Kidney epithelial cell (primary cell): ENCODE measurements around the gene PACSIN1. TPM values are rescaled to one million over a fixed set of nuclear protein-coding genes. Genes with fewer than 3 reads are reported as not detected.

Source experiments
- DNase-seq: peaks from one replicate; pipeline ENCODE4 v3.0.0-alpha.2; 2010; ENCODE audit warnings: low read depth
- H3K27me3 ChIP-seq: 2 replicates; pipeline ENCODE4 v1.6.0; 2011; ENCODE audit warnings: low read length; ENCODE audit not compliant: control insufficient read depth, insufficient read depth
- H3K36me3 ChIP-seq: 2 replicates; pipeline ENCODE4 v1.5.1; 2011; ENCODE audit warnings: low read length; ENCODE audit not compliant: control insufficient read depth, insufficient read depth
- H3K4me3 ChIP-seq: 2 replicates; pipeline ENCODE4 v1.5.1; 2011; ENCODE audit warnings: low read depth, mild to moderate bottlenecking, control low read depth, low read length
- CTCF ChIP-seq: IDR thresholded peaks from 2 replicates; pipeline ENCODE4 v1.5.1; 2011; ENCODE audit warnings: mild to moderate bottlenecking, moderate library complexity, low read length, control low read depth, inconsistent platforms; ENCODE audit not compliant: insufficient read depth, poor library complexity, severe bottlenecking
- total RNA-seq: library from RNA; depleted of rRNA; stranded (reverse); fragments of >200 nt; gene quantifications from 2 replicates; pipeline ENCODE4 v1.2.3, GENCODE V29; 2015

PACSIN1 gene
- total RNA-seq, 1 donor from 2014 or later, result 0.04 TPM

GRCh38 chr6:34540222-34540621 is 74.3 kb downstream of the PACSIN1 start:
- no peaks in the 10 kb centered on the region for H3K36me3 ChIP-seq
- H3K27me3 ChIP-seq, result no peaks in the 10 kb centered on the region
- DNase-seq, result no peak
- TF ChIP-seq CTCF, result no peak
- H3K4me3 ChIP-seq, result no peak overlapping the region

GRCh38 chr6:34540841-34541240 is 75.0 kb downstream of the PACSIN1 start:
- no peaks in the 10 kb centered on the region for H3K36me3 ChIP-seq
- H3K4me3 ChIP-seq, result no peak overlapping the region
- H3K27me3 ChIP-seq, result no peaks in the 10 kb centered on the region
- DNase-seq, result no peak
- TF ChIP-seq CTCF, result no peak

- no peaks in the 10 kb centered on the region for H3K36me3 ChIP-seq
- no peak for TF ChIP-seq CTCF
- H3K4me3 ChIP-seq, result no peak overlapping the region
- no peak for DNase-seq
- H3K27me3 ChIP-seq, result no peaks in the 10 kb centered on the region
Observed at GRCh38 chr6:34543421-34543820, 77.5 kb downstream of the PACSIN1 start.

- no peak for DNase-seq
- no peak overlapping the region for H3K4me3 ChIP-seq
- no peaks in the 10 kb centered on the region for H3K27me3 ChIP-seq
- no peaks in the 10 kb centered on the region for H3K36me3 ChIP-seq
- TF ChIP-seq CTCF, result no peak
Observed at GRCh38 chr6:34544052-34544604, 78.3 kb downstream of the PACSIN1 start.

GRCh38 chr6:34544776-34545471 is 79.0 kb downstream of the PACSIN1 start:
- TF ChIP-seq CTCF, result no peak
- H3K4me3 ChIP-seq, result no peak overlapping the region
- DNase-seq, result no peak
- H3K36me3 ChIP-seq, result no peaks in the 10 kb centered on the region
- no peaks in the 10 kb centered on the region for H3K27me3 ChIP-seq
